GM12872 (cell line): Measurements from ENCODE around the gene HMGN4.

ENCODE experiments used
- CTCF ChIP-seq: IDR thresholded peaks from 3 replicates; pipeline ENCODE4 v1.5.1; 2011; ENCODE audit warnings: low read depth, mild to moderate bottlenecking, low read length, moderate library complexity; ENCODE audit not compliant: insufficient read depth

The HMGN4 gene

GRCh38 chr6:26552640-26553188 is 14.5 kb downstream of the HMGN4 start:
- TF ChIP-seq CTCF: no peak

GRCh38 chr6:26553264-26553634 is 15.1 kb downstream of the HMGN4 start:
- TF ChIP-seq CTCF: no peak

GRCh38 chr6:26553635-26554446 is 15.7 kb downstream of the HMGN4 start:
- no peak for TF ChIP-seq CTCF

GRCh38 chr6:26554447-26554696 is 16.2 kb downstream of the HMGN4 start:
- TF ChIP-seq CTCF: no peak

- no peak for TF ChIP-seq CTCF
Measured at GRCh38 chr6:26554697-26555504, 16.7 kb downstream of the HMGN4 start.

GRCh38 chr6:26555505-26556262 is 17.5 kb downstream of the HMGN4 start:
- no peak for TF ChIP-seq CTCF
